GM23338 (cell line): Measurements from ENCODE around the gene DMD. TPM values are rescaled to one million over a fixed set of nuclear protein-coding genes. Genes with fewer than 3 reads are reported as not detected.

ENCODE experiments used
- ATAC-seq: fragments of 200-7000 bp; cut with Tn5 transposase; 3 replicates; pipeline ENCODE4 v1.9.1; 2020
- DNase-seq: peaks from one replicate; pipeline ENCODE4 v3.0.0-alpha.2; 2015; ENCODE audit warnings: low spot score
- H2AFZ ChIP-seq: fragments of 200-600 bp; sonication (generic); 2 replicates; pipeline ENCODE4 v1.8.0; 2016; ENCODE audit warnings: antibody characterized with exemption, mild to moderate bottlenecking, moderate library complexity
- H3F3A ChIP-seq: fragments of 200-600 bp; sonication (generic); replicated peaks from 2 replicates; pipeline ENCODE4 v1.8.0; 2017; ENCODE audit warnings: antibody characterized with exemption, mixed run types, low read depth
- H3K27ac ChIP-seq: fragments of 200-600 bp; sonication (generic); 2 replicates; pipeline ENCODE4 v1.6.1; 2016; ENCODE audit warnings: low read depth
- H3K27me3 ChIP-seq: fragments of 200-600 bp; sonication (generic); 2 replicates; pipeline ENCODE4 v1.8.0; 2016; ENCODE audit warnings: mild to moderate bottlenecking, mixed run types, moderate library complexity; ENCODE audit not compliant: insufficient read depth
- H3K36me3 ChIP-seq: fragments of 200-600 bp; sonication (generic); 2 replicates; pipeline ENCODE4 v1.8.0; 2016; ENCODE audit warnings: mild to moderate bottlenecking; ENCODE audit not compliant: insufficient read depth
- H3K4me1 ChIP-seq: fragments of 200-600 bp; sonication (generic); 2 replicates; pipeline ENCODE4 v1.8.0; 2016; ENCODE audit warnings: mild to moderate bottlenecking, moderate library complexity; ENCODE audit not compliant: insufficient read depth
- H3K4me2 ChIP-seq: fragments of 200-600 bp; sonication (generic); 2 replicates; pipeline ENCODE4 v1.7.1; 2017; ENCODE audit warnings: mixed run types
- H3K4me3 ChIP-seq: fragments of 200-600 bp; sonication (generic); 2 replicates; pipeline ENCODE4 v1.6.1; 2016; ENCODE audit warnings: mixed run types
- H3K79me2 ChIP-seq: fragments of 200-600 bp; sonication (generic); replicated peaks from 2 replicates; pipeline ENCODE4 v1.8.0; 2017; ENCODE audit warnings: mild to moderate bottlenecking; ENCODE audit not compliant: insufficient read depth
- H3K9me2 ChIP-seq: fragments of 200-600 bp; sonication (generic); 2 replicates; pipeline ENCODE4 v1.8.0; 2017; ENCODE audit not compliant: insufficient read depth
- H4K20me1 ChIP-seq: fragments of 200-600 bp; sonication (generic); replicated peaks from 2 replicates; pipeline ENCODE4 v1.8.0; 2017; ENCODE audit warnings: mild to moderate bottlenecking; ENCODE audit not compliant: insufficient read depth
- H3K27ac Mint-ChIP-seq: 2 replicates; pipeline ENCODE4 v1.8.0; 2020; ENCODE audit warnings: inconsistent platforms, mild to moderate bottlenecking, moderate library complexity, mixed read lengths
- H3K27me3 Mint-ChIP-seq: 3 replicates; pipeline ENCODE4 v1.8.0; 2022; ENCODE audit warnings: low read depth, mild to moderate bottlenecking, moderate library complexity, mixed read lengths, inconsistent platforms; ENCODE audit not compliant: insufficient read depth, poor library complexity
- H3K36me3 Mint-ChIP-seq: 3 replicates; pipeline ENCODE4 v1.8.0; 2021; ENCODE audit warnings: low read depth, mild to moderate bottlenecking, inconsistent platforms, moderate library complexity, mixed read lengths
- H3K4me1 Mint-ChIP-seq: 3 replicates; pipeline ENCODE4 v1.8.0; 2020; ENCODE audit warnings: mild to moderate bottlenecking, inconsistent platforms, mixed read lengths
- H3K4me3 Mint-ChIP-seq: 3 replicates; pipeline ENCODE4 v1.8.0; 2021; ENCODE audit warnings: moderate library complexity, mild to moderate bottlenecking, inconsistent platforms, mixed read lengths
- H3K9me3 Mint-ChIP-seq: 3 replicates; pipeline ENCODE4 v1.8.0; 2020; ENCODE audit warnings: moderate library complexity, mild to moderate bottlenecking, inconsistent platforms, mixed read lengths
- CREB1 ChIP-seq: fragments of 250-450 bp; sonication (Bioruptor Pico); IDR thresholded peaks from 2 replicates; pipeline ENCODE4 v1.5.0; 2020; ENCODE audit warnings: low read depth, mild to moderate bottlenecking, moderate library complexity
- EZH2phosphoT487 ChIP-seq: fragments of 200-600 bp; sonication (generic); IDR thresholded peaks from one replicate; pipeline ENCODE4 v1.8.1; 2018; ENCODE audit warnings: antibody characterized with exemption; ENCODE audit not compliant: unreplicated experiment
- JUNB ChIP-seq: IDR thresholded peaks from one replicate; pipeline ENCODE4 v1.6.1; 2016; ENCODE audit warnings: antibody characterized with exemption; ENCODE audit not compliant: unreplicated experiment
- NANOG ChIP-seq: IDR thresholded peaks from 2 replicates; pipeline ENCODE4 v1.6.1; 2016; ENCODE audit warnings: antibody characterized with exemption, borderline replicate concordance
- STAT1 ChIP-seq: IDR thresholded peaks from one replicate; pipeline ENCODE4 v1.6.1; 2016; ENCODE audit warnings: antibody characterized with exemption; ENCODE audit not compliant: unreplicated experiment
- ZNF114 ChIP-seq: fragments of 250-450 bp; sonication (Bioruptor Pico); IDR thresholded peaks from 2 replicates; pipeline ENCODE4 v1.5.0; 2020; ENCODE audit warnings: mild to moderate bottlenecking, moderate library complexity
- polyA plus RNA-seq: library from polyadenylated mRNA; unstranded; fragments of >200 nt; fragmentation: Nextera tagmentation; extraction: Ambion mirVana; gene quantifications from 2 replicates; pipeline ENCODE4 v1.2.1, GENCODE V29; 2016
- total RNA-seq: library from RNA; depleted of rRNA; stranded (reverse); fragments of >200 nt; shearing (Covaris generic); gene quantifications from 2 replicates; pipeline ENCODE4 v1.2.3, GENCODE V29; 2014
- TF ChIP-seq, protein P1 (sequence below): fragments of 250-450 bp; sonication (Bioruptor Pico); IDR thresholded peaks from 2 replicates; pipeline ENCODE4 v1.5.0; 2020; ENCODE audit warnings: mild to moderate bottlenecking, moderate library complexity
- TF ChIP-seq, protein P2 (sequence below): IDR thresholded peaks from 2 replicates; pipeline ENCODE4 v1.6.1; 2016; ENCODE audit warnings: antibody characterized with exemption
- TF ChIP-seq, protein P3 (sequence below), 2 experiments: fragments of 200-600 bp in 1 of 2; sonication (generic) in 1 of 2; conservative IDR thresholded peaks; 2 replicates each; pipeline versions ENCODE4 v1.5.1 to v1.6.1; 2016 to 2017; ENCODE audit warnings: antibody characterized with exemption in 2 of 2, low read depth in 2 of 2, mild to moderate bottlenecking in 2 of 2, moderate library complexity in 1 of 2
- TF ChIP-seq, protein P4 (sequence below): IDR thresholded peaks from one replicate; pipeline ENCODE4 v1.6.1; 2018; ENCODE audit warnings: antibody characterized with exemption; ENCODE audit not compliant: unreplicated experiment

DMD gene
- total and polyA plus RNA-seq, 2 experiments from 2014 or later, result 4.5 to 7.6 TPM

DNA sequence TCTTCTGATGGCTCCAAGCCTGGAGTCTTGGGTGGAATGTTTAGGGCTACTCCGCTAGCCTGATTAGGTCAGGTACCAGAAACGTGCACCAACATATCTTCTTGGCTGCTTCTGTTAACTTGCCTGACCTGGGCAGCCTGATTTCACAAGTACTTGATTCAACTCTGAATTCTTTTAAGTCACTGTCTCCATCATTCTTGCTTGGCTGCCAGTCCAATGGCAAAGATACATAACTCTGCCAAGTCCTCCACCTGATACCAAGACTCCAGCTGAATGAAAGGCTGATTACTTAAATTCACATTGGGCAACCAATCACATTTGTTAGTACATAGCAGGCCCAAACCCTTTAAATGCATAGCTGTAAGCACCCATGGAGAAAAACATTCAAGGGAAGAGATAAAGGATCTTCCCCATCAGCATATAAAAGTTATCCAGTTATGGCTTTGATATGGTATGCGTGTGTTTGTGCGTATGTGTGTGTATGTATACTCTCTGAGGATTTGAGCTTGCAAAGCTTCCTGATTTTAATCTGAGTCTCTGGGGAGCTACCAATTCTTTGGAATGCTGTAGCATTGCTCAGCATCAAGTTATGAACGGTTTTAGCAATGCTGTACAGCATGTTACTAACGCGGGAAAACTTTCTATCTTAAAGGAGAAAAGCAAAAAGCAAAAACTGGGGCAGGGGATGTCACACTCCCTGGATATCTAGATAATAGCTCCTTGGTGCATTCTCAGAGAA, 917.2 kb downstream of the DMD start:
- no peaks in the 10 kb centered on the region for H3K36me3 Mint-ChIP-seq
- no peaks in the 10 kb centered on the region for H3K79me2 ChIP-seq
- H3K4me3 Mint-ChIP-seq, result no peak overlapping the region
- H3K27ac Mint-ChIP-seq, result no peak overlapping the region
- H3K4me1 ChIP-seq, result no peaks in the 10 kb centered on the region
- DNase-seq (no peak), ATAC-seq (no peak)
- TF ChIP-seq NANOG (no peak), ZNF114 (CRISPR knock-in tag) (no peak), CREB1 (CRISPR knock-in tag) (no peak), EZH2phosphoT487 (no peak), JUNB (no peak), STAT1 (no peak)
- TF ChIP-seq, protein P1, sequence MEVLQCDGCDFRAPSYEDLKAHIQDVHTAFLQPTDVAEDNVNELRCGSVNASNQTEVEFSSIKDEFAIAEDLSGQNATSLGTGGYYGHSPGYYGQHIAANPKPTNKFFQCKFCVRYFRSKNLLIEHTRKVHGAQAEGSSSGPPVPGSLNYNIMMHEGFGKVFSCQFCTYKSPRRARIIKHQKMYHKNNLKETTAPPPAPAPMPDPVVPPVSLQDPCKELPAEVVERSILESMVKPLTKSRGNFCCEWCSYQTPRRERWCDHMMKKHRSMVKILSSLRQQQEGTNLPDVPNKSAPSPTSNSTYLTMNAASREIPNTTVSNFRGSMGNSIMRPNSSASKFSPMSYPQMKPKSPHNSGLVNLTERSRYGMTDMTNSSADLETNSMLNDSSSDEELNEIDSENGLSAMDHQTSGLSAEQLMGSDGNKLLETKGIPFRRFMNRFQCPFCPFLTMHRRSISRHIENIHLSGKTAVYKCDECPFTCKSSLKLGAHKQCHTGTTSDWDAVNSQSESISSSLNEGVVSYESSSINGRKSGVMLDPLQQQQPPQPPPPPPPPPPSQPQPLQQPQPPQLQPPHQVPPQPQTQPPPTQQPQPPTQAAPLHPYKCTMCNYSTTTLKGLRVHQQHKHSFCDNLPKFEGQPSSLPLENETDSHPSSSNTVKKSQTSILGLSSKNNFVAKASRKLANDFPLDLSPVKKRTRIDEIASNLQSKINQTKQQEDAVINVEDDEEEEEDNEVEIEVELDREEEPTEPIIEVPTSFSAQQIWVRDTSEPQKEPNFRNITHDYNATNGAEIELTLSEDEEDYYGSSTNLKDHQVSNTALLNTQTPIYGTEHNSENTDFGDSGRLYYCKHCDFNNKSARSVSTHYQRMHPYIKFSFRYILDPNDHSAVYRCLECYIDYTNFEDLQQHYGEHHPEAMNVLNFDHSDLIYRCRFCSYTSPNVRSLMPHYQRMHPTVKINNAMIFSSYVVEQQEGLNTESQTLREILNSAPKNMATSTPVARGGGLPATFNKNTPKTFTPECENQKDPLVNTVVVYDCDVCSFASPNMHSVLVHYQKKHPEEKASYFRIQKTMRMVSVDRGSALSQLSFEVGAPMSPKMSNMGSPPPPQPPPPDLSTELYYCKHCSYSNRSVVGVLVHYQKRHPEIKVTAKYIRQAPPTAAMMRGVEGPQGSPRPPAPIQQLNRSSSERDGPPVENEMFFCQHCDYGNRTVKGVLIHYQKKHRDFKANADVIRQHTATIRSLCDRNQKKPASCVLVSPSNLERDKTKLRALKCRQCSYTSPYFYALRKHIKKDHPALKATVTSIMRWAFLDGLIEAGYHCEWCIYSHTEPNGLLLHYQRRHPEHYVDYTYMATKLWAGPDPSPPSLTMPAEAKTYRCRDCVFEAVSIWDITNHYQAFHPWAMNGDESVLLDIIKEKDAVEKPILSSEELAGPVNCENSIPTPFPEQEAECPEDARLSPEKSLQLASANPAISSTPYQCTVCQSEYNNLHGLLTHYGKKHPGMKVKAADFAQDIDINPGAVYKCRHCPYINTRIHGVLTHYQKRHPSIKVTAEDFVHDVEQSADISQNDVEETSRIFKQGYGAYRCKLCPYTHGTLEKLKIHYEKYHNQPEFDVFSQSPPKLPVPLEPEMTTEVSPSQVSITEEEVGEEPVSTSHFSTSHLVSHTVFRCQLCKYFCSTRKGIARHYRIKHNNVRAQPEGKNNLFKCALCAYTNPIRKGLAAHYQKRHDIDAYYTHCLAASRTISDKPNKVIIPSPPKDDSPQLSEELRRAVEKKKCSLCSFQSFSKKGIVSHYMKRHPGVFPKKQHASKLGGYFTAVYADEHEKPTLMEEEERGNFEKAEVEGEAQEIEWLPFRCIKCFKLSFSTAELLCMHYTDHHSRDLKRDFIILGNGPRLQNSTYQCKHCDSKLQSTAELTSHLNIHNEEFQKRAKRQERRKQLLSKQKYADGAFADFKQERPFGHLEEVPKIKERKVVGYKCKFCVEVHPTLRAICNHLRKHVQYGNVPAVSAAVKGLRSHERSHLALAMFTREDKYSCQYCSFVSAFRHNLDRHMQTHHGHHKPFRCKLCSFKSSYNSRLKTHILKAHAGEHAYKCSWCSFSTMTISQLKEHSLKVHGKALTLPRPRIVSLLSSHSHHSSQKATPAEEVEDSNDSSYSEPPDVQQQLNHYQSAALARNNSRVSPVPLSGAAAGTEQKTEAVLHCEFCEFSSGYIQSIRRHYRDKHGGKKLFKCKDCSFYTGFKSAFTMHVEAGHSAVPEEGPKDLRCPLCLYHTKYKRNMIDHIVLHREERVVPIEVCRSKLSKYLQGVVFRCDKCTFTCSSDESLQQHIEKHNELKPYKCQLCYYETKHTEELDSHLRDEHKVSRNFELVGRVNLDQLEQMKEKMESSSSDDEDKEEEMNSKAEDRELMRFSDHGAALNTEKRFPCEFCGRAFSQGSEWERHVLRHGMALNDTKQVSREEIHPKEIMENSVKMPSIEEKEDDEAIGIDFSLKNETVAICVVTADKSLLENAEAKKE (CRISPR knock-in tag), result no peak
- TF ChIP-seq, protein P2, sequence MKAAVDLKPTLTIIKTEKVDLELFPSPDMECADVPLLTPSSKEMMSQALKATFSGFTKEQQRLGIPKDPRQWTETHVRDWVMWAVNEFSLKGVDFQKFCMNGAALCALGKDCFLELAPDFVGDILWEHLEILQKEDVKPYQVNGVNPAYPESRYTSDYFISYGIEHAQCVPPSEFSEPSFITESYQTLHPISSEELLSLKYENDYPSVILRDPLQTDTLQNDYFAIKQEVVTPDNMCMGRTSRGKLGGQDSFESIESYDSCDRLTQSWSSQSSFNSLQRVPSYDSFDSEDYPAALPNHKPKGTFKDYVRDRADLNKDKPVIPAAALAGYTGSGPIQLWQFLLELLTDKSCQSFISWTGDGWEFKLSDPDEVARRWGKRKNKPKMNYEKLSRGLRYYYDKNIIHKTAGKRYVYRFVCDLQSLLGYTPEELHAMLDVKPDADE, result no peak
- TF ChIP-seq, protein P3, sequence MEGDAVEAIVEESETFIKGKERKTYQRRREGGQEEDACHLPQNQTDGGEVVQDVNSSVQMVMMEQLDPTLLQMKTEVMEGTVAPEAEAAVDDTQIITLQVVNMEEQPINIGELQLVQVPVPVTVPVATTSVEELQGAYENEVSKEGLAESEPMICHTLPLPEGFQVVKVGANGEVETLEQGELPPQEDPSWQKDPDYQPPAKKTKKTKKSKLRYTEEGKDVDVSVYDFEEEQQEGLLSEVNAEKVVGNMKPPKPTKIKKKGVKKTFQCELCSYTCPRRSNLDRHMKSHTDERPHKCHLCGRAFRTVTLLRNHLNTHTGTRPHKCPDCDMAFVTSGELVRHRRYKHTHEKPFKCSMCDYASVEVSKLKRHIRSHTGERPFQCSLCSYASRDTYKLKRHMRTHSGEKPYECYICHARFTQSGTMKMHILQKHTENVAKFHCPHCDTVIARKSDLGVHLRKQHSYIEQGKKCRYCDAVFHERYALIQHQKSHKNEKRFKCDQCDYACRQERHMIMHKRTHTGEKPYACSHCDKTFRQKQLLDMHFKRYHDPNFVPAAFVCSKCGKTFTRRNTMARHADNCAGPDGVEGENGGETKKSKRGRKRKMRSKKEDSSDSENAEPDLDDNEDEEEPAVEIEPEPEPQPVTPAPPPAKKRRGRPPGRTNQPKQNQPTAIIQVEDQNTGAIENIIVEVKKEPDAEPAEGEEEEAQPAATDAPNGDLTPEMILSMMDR (conservative IDR thresholded peaks at IDR 0.05; ENCODE audit: low read depth in 2 of 2), result no peak
- TF ChIP-seq, protein P4, sequence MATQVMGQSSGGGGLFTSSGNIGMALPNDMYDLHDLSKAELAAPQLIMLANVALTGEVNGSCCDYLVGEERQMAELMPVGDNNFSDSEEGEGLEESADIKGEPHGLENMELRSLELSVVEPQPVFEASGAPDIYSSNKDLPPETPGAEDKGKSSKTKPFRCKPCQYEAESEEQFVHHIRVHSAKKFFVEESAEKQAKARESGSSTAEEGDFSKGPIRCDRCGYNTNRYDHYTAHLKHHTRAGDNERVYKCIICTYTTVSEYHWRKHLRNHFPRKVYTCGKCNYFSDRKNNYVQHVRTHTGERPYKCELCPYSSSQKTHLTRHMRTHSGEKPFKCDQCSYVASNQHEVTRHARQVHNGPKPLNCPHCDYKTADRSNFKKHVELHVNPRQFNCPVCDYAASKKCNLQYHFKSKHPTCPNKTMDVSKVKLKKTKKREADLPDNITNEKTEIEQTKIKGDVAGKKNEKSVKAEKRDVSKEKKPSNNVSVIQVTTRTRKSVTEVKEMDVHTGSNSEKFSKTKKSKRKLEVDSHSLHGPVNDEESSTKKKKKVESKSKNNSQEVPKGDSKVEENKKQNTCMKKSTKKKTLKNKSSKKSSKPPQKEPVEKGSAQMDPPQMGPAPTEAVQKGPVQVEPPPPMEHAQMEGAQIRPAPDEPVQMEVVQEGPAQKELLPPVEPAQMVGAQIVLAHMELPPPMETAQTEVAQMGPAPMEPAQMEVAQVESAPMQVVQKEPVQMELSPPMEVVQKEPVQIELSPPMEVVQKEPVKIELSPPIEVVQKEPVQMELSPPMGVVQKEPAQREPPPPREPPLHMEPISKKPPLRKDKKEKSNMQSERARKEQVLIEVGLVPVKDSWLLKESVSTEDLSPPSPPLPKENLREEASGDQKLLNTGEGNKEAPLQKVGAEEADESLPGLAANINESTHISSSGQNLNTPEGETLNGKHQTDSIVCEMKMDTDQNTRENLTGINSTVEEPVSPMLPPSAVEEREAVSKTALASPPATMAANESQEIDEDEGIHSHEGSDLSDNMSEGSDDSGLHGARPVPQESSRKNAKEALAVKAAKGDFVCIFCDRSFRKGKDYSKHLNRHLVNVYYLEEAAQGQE, result no peak
- H4K20me1 ChIP-seq, result no peaks in the 10 kb centered on the region
- H3K4me3 ChIP-seq, result no peak overlapping the region
- no peaks in the 10 kb centered on the region for H3K27me3 ChIP-seq
- no peak overlapping the region for H3K4me2 ChIP-seq
- H3K27me3 Mint-ChIP-seq, result no peaks in the 10 kb centered on the region
- no peaks in the 10 kb centered on the region for H3F3A ChIP-seq
- no peaks in the 10 kb centered on the region for H3K9me3 Mint-ChIP-seq
- H3K9me2 ChIP-seq, result no peaks in the 10 kb centered on the region
- no peak overlapping the region for H2AFZ ChIP-seq
- no peak overlapping the region for H3K27ac ChIP-seq
- H3K36me3 ChIP-seq, result no peaks in the 10 kb centered on the region
- H3K4me1 Mint-ChIP-seq, result no peaks in the 10 kb centered on the region
